ENCODE data around the gene QSOX1.

QSOX1 gene

GRCh38 chr1:180252638-180253536 lies 98.2 kb downstream of the QSOX1 start:
- DNase-seq, result peak; percentile 52
